Measurements from ENCODE around the gene OPN4.

OPN4 gene

DNA sequence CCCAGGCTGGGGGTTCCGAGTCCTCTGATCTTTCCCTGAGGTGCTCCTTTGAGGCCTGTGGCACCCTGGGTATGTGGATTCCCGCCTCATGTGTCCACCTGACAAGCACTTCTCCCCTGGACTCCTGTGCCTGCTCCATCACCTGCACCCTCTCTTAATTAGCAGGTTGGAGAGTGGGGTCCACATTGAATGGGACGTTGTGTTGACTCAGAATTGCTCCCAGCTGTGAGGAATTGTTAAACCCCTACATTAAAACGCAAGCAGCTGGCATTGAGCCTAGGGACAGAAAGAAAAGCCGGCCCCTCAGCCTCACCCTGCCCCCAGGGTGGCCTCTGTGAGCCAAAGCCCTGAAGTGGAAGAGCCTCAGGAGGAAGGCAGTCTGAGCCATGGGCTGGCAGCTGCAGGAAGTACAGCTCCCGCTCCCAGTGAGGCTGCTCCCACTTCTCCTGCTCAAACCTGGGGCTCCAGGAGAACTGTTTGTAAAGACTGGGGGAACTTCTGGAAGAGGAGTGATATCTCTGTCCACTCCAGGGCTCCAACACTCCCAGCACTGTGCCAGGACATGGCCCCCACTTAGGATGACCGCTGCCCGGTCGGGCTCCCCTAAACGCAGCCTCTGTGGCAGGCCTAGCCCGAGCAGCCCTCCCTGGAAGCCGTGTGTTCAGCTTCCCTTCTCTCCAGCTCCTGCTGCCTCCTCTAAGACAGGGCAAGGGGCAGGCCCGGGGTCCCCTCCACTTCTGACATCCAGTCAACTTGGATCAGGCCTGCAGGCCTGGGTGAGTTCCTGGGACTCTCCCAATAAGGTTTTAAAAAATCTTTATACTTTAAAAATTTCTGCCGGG lies 1.8 kb upstream of the OPN4 start:
- Histone ChIP-seq H3K27me3 (no peaks in the 10 kb centered on the region), H3K4me2 (no peak overlapping the region), H3K27ac (no peak overlapping the region), H3K4me1 (peaks cover 0 to 26% (median 14%) of the 10 kb centered on the region in 10 experiments; a peak in 11 of 20 replicates), H4K20me1 (no peaks in the 10 kb centered on the region; a peak in 1 of 22 replicates), H3K9ac (no peak overlapping the region), H3K9me3 (replicated peaks in 1 of 11) (no peaks in the 10 kb centered on the region), H3K36me3 (no peaks in the 10 kb centered on the region), H3K4me3 (no peak overlapping the region)
- TF ChIP-seq Cebpa-rat (IDR thresholded peaks at IDR 0.05), result no peak

DNA sequence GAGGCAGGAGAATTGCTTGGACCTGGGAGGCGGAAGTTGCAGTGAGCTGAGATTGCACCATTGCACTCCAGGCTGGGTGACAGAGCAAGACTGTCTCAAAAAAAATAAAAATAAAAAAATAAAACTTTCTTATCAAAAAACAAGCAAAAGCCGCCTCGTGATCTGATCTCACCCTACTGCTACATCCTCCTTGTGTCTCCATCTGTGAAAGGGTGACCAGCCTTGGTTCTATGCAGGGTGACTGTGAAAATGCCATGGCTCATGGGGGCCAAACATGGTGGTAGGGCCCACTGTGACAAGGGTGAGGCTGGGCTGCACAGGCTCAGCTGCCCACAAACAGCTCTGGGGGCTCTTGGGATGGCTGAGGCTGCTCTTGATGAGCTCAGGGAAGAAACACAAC lies 968 bp upstream of the OPN4 start:
- Histone ChIP-seq H3K9ac (no peak overlapping the region), H3K27me3 (no peaks in the 10 kb centered on the region), H3K4me3 (no peak overlapping the region), H3K9me3 (replicated peaks in 1 of 11) (no peaks in the 10 kb centered on the region), H3K4me1 (peaks cover 0 to 26% (median 14%) of the 10 kb centered on the region in 10 experiments; a peak in 11 of 20 replicates), H4K20me1 (no peaks in the 10 kb centered on the region), H3K4me2 (no peak overlapping the region), H3K36me3 (no peaks in the 10 kb centered on the region), H3K27ac (no peak overlapping the region)
- TF ChIP-seq Cebpa-rat (IDR thresholded peaks at IDR 0.05), result no peak

DNA sequence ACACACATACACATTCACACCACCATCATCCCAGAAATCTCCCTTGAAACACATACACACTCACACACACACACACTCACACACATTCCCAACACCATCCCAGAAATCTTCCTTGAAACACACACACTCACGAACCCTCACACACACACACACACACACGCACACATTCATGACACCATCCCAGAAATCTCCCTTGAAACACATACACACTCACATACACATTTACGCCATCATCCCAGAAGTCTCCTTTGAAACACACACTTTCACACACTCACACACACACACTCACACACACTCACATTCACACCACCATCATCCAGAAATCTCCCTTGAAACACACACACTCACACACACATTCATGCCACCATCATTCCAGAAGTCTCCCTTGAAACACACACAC lies 360 bp upstream of the OPN4 start:
- Histone ChIP-seq H3K36me3 (no peaks in the 10 kb centered on the region), H3K4me1 (peaks cover 0 to 26% (median 14%) of the 10 kb centered on the region in 10 experiments; a peak in 11 of 20 replicates), H3K9ac (no peak overlapping the region), H3K27ac (no peak overlapping the region), H3K27me3 (no peaks in the 10 kb centered on the region), H4K20me1 (no peaks in the 10 kb centered on the region), H3K4me3 (no peak overlapping the region), H3K9me3 (replicated peaks in 1 of 11) (no peaks in the 10 kb centered on the region), H3K4me2 (no peak overlapping the region)
- TF ChIP-seq Cebpa-rat (IDR thresholded peaks at IDR 0.05), result no peak

DNA sequence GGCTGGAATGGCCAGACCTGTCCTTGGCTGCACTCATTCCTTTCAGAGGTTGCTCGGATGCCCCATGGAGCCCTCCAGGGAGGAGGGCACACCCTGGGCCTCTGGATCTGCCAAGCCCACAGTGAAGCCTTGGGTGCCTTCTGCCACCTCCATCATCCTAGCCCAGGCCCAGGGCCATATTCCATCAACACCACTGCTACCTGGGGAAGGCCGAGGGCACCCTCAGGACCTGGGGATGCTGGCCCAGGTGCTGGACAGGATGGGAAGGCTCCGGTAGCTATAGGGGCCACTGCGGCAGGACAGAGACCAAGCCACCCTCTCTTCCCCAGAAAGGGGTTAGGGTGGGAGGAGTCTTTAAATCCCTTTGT lies 810 bp downstream of the OPN4 start:
- H3K9me3 ChIP-seq (replicated peaks in 1 of 11), result no peaks in the 10 kb centered on the region
- no peak for TF ChIP-seq Cebpa-rat (IDR thresholded peaks at IDR 0.05)
- no peaks in the 10 kb centered on the region for H3K36me3 ChIP-seq
- no peak overlapping the region for H3K9ac ChIP-seq
- H3K4me1 ChIP-seq, result peaks cover 0 to 22% (median 8%) of the 10 kb centered on the region in 10 experiments; a peak in 11 of 20 replicates
- H3K4me3 ChIP-seq, result no peak overlapping the region
- H3K27me3 ChIP-seq, result no peaks in the 10 kb centered on the region
- no peaks in the 10 kb centered on the region for H4K20me1 ChIP-seq
- no peak overlapping the region for H3K27ac ChIP-seq
- H3K4me2 ChIP-seq, result no peak overlapping the region

DNA sequence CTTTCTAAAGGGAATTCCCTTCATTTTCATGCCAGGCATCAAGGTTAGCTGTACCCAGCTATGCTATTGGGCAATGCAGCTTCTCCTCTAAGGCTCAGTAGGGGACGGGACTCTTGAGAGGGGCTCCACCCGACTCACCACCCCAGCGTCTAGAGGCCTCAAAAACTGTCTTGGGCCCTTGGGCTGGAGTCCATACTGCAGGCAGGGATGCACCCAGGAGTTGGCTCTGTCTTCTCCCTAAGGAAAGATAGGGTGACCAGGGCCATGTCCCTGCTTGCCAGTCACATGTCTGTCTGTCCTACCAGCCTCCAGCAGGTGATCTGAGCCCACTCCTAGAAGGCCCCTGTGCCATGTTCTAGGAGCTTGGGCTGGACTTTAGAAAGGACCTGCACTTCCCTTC lies 1.2 kb downstream of the OPN4 start:
- Histone ChIP-seq H3K9me3 (replicated peaks in 1 of 11) (no peaks in the 10 kb centered on the region), H3K4me3 (no peak overlapping the region), H3K9ac (no peak overlapping the region), H3K27me3 (no peaks in the 10 kb centered on the region), H3K36me3 (no peaks in the 10 kb centered on the region), H3K4me1 (peaks cover 0 to 17% (median 4%) of the 10 kb centered on the region in 10 experiments; a peak in 8 of 20 replicates), H4K20me1 (no peaks in the 10 kb centered on the region), H3K27ac (no peak overlapping the region), H3K4me2 (no peak overlapping the region)
- no peak for TF ChIP-seq Cebpa-rat (IDR thresholded peaks at IDR 0.05)

DNA sequence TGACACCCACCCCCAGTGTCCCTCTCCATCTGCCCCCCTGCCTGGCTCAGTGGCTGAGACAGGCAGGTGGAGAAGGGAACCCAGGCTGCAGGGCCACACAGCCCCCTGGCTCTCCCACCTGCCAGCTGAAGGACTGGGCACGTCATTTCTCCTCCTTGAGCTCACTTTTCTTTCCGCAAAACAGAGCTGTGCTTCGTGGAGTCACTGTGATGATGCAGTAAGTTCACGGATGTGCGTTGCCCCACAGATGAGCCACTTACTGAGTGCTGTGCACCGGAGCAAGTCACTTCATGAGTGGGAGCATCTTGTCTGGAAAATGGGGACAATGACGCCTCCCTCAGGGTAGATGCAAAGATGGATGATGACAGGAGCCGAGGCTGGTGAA lies 2.7 kb downstream of the OPN4 start:
- H3K9me3 ChIP-seq (replicated peaks in 1 of 11), result no peaks in the 10 kb centered on the region
- no peaks in the 10 kb centered on the region for H3K36me3 ChIP-seq
- H3K4me3 ChIP-seq, result no peak overlapping the region
- H4K20me1 ChIP-seq, result no peaks in the 10 kb centered on the region
- no peak overlapping the region for H3K27ac ChIP-seq
- H3K4me1 ChIP-seq, result peaks cover 0 to 10% (median under 1%) of the 10 kb centered on the region in 10 experiments; a peak in 7 of 20 replicates
- H3K4me2 ChIP-seq, result no peak overlapping the region
- no peak for TF ChIP-seq Cebpa-rat (IDR thresholded peaks at IDR 0.05)
- H3K9ac ChIP-seq, result no peak overlapping the region
- H3K27me3 ChIP-seq, result no peaks in the 10 kb centered on the region

DNA sequence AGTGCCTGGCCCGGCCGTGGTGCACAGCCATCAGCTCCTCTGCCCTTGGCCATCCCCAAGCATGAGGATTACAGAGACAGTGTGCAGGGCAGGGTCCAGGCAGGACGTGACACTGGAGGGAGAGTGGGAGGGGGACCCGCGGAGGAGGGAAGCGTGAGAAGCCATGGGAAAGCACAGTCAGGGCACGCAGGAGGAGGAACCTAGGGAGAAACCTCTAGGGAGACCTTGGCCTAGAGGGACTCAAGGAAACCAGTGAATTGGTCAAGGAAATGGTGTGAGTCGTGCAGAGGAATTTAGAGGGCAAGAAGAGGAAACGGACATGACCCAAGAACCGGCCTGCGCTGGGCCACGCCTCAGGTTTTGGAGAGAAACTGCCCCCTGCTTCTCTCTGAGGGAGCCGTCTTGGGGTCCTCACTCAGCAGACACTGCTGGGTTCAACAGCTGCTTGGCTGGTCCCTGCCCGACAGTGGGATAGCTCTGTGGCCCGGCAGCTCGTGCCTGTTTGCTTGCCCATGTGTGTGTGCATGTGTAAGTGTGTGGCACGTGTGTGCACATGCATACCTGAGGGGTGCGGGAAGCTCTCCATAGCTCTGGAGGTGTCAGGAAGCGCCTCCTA lies 3.2 kb downstream of the OPN4 start:
- Histone ChIP-seq H4K20me1 (no peaks in the 10 kb centered on the region), H3K4me3 (no peak overlapping the region), H3K9ac (no peak overlapping the region), H3K27me3 (no peaks in the 10 kb centered on the region), H3K9me3 (replicated peaks in 1 of 11) (no peaks in the 10 kb centered on the region), H3K4me2 (no peak overlapping the region), H3K27ac (no peak overlapping the region), H3K4me1 (peaks cover 0 to 15% (median 2%) of the 10 kb centered on the region in 10 experiments; a peak in 7 of 20 replicates), H3K36me3 (no peaks in the 10 kb centered on the region)
- no peak for TF ChIP-seq Cebpa-rat (IDR thresholded peaks at IDR 0.05)

DNA sequence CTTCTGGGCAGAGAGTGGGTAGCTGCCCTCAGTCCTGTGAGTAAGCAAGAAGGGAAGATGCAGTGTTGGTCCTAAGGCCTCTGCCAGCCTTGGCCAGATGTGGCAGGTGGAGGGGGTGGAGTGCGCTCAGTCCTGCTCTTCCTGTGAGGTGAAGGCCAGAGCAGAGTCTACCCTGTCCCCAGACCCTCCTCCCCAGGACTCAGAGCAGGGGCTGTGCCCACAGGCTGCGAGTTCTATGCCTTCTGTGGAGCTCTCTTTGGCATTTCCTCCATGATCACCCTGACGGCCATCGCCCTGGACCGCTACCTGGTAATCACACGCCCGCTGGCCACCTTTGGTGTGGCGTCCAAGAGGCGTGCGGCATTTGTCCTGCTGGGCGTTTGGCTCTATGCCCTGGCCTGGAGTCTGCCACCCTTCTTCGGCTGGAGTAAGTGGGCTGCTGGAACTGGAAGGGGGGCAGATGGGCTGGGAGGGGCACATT lies 4.0 kb downstream of the OPN4 start:
- Histone ChIP-seq H3K36me3 (no peaks in the 10 kb centered on the region), H3K9ac (no peak overlapping the region), H3K27me3 (no peaks in the 10 kb centered on the region), H4K20me1 (peaks cover 0 to 4% (median 0%) of the 10 kb centered on the region in 11 experiments; a peak in 1 of 22 replicates), H3K27ac (no peak overlapping the region), H3K4me2 (no peak overlapping the region), H3K9me3 (replicated peaks in 1 of 11) (no peaks in the 10 kb centered on the region), H3K4me3 (no peak overlapping the region), H3K4me1 (peaks cover 0 to 17% (median 2%) of the 10 kb centered on the region in 10 experiments; a peak in 7 of 20 replicates)
- TF ChIP-seq Cebpa-rat (IDR thresholded peaks at IDR 0.05), result no peak

DNA sequence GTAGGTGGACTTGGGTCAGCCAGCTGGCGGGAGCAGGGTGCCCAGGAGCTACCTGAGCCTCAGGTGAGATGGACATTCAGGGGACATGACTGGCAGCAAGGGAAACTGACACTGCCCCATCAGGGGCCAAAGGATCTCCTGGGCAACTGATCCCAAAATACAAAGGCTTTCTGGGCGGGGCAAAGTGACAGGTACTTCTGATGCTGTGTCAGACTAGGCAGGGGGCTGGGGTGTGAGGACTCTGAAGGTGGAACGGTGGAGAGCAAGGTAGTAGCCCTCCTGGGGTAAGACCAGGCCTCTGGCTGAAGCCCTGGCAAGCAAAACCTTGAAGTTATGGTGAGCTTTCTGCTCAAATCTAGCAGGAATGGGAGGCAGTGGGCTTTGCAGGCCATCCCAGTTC lies 4.4 kb downstream of the OPN4 start:
- H3K4me2 ChIP-seq, result no peak overlapping the region
- no peaks in the 10 kb centered on the region for H3K9me3 ChIP-seq (replicated peaks in 1 of 11)
- H3K9ac ChIP-seq, result no peak overlapping the region
- TF ChIP-seq Cebpa-rat (IDR thresholded peaks at IDR 0.05), result no peak
- peaks cover 0 to 17% (median 2%) of the 10 kb centered on the region in 10 experiments; a peak in 7 of 20 replicates for H3K4me1 ChIP-seq
- H3K27me3 ChIP-seq, result no peaks in the 10 kb centered on the region
- H3K27ac ChIP-seq, result no peak overlapping the region
- no peaks in the 10 kb centered on the region for H3K36me3 ChIP-seq
- peaks cover 0 to 4% (median 0%) of the 10 kb centered on the region in 11 experiments; a peak in 1 of 22 replicates for H4K20me1 ChIP-seq
- H3K4me3 ChIP-seq, result no peak overlapping the region

All from BLaER1 treated with 17β-estradiol and CSF1 and Interleukin-3, amounts not matched to agents 10 nM and 100 nM (cell line).